HL-60 (cell line): ENCODE measurements around the gene HAVCR2.
A peak's percentile ranks its signal among the peaks of the same experiment; 100 is the strongest.

Source experiments
- DNase-seq, 2 experiments: peaks; one replicate each; pipeline ENCODE4 v3.0.0-alpha.2; 2010 to 2020; ENCODE audit warnings: low read depth in 1 of 2, low spot score in 1 of 2
- H3K27ac ChIP-seq: fragments of 250-450 bp; sonication (Bioruptor Pico); replicated peaks from 2 replicates; pipeline ENCODE4 v1.5.1; 2020; ENCODE audit warnings: mild to moderate bottlenecking, moderate library complexity
- H3K27me3 ChIP-seq: fragments of 250-450 bp; sonication (Bioruptor Pico); 2 replicates; pipeline ENCODE4 v1.5.1; 2021; ENCODE audit warnings: mild to moderate bottlenecking, moderate library complexity; ENCODE audit not compliant: insufficient read depth, poor library complexity, severe bottlenecking
- H3K4me3 ChIP-seq: replicated peaks from 2 replicates; pipeline ENCODE4 v1.5.1; 2011; ENCODE audit warnings: mild to moderate bottlenecking, control low read depth, low read length; ENCODE audit not compliant: insufficient read depth
- GABPA ChIP-seq: IDR thresholded peaks from 2 replicates; pipeline ENCODE4 v1.6.1; 2012; ENCODE audit warnings: low read depth
- POLR2AphosphoS5 ChIP-seq: IDR thresholded peaks from 2 replicates; pipeline ENCODE4 v1.6.1; 2012; ENCODE audit warnings: low read depth
- SPI1 ChIP-seq: IDR thresholded peaks from 2 replicates; pipeline ENCODE4 v1.6.1; 2012; ENCODE audit warnings: low read depth, mild to moderate bottlenecking, borderline replicate concordance
- long read RNA-seq: library from polyadenylated mRNA; unstranded; transcript quantifications from one replicate; pipeline ENCODE4 v2.0.0, GENCODE V29; 2020
- TF ChIP-seq, protein P1 (sequence below): IDR thresholded peaks from 2 replicates; pipeline ENCODE4 v1.6.1; 2012; ENCODE audit warnings: low read depth; ENCODE audit not compliant: insufficient replicate concordance
- TF ChIP-seq, protein P2 (sequence below): IDR thresholded peaks from one replicate; pipeline ENCODE4 v1.5.1; 2011; ENCODE audit warnings: low read length, control low read depth, inconsistent platforms; ENCODE audit not compliant: insufficient read depth

Gene HAVCR2
- long read RNA-seq, partial matches to known transcripts = 0 of 3 reads
- long read RNA-seq, other reads (novel, unspliced or antisense) = 0 of 3 reads

DNA sequence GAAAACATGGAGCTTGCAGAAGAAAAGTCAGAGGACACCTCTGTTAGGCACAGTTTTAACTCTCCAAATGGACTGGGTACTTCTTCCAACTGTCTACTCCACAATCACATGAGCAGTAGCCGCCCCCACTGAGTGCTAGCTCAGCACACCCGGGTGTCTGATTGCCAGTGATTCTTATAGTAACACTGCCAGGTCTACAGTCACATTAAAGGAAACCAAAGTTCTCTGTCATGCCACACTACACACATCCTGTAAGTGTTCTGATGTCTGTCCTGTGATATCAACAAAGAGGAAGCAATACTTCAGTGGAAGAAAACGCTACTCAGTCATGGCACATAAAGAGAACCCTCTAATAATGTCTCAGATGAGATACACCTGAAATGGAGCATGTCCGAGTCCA lies at the start of gene HAVCR2:
HAVCR2 (minus strand) TSS at position 69 of the 400 bp plus-strand sequence; CDS start at position 8, 61 bp downstream.
- TF ChIP-seq SPI1 = no peak
- TF ChIP-seq, protein P1, sequence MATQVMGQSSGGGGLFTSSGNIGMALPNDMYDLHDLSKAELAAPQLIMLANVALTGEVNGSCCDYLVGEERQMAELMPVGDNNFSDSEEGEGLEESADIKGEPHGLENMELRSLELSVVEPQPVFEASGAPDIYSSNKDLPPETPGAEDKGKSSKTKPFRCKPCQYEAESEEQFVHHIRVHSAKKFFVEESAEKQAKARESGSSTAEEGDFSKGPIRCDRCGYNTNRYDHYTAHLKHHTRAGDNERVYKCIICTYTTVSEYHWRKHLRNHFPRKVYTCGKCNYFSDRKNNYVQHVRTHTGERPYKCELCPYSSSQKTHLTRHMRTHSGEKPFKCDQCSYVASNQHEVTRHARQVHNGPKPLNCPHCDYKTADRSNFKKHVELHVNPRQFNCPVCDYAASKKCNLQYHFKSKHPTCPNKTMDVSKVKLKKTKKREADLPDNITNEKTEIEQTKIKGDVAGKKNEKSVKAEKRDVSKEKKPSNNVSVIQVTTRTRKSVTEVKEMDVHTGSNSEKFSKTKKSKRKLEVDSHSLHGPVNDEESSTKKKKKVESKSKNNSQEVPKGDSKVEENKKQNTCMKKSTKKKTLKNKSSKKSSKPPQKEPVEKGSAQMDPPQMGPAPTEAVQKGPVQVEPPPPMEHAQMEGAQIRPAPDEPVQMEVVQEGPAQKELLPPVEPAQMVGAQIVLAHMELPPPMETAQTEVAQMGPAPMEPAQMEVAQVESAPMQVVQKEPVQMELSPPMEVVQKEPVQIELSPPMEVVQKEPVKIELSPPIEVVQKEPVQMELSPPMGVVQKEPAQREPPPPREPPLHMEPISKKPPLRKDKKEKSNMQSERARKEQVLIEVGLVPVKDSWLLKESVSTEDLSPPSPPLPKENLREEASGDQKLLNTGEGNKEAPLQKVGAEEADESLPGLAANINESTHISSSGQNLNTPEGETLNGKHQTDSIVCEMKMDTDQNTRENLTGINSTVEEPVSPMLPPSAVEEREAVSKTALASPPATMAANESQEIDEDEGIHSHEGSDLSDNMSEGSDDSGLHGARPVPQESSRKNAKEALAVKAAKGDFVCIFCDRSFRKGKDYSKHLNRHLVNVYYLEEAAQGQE = no peak
- TF ChIP-seq, protein P2, sequence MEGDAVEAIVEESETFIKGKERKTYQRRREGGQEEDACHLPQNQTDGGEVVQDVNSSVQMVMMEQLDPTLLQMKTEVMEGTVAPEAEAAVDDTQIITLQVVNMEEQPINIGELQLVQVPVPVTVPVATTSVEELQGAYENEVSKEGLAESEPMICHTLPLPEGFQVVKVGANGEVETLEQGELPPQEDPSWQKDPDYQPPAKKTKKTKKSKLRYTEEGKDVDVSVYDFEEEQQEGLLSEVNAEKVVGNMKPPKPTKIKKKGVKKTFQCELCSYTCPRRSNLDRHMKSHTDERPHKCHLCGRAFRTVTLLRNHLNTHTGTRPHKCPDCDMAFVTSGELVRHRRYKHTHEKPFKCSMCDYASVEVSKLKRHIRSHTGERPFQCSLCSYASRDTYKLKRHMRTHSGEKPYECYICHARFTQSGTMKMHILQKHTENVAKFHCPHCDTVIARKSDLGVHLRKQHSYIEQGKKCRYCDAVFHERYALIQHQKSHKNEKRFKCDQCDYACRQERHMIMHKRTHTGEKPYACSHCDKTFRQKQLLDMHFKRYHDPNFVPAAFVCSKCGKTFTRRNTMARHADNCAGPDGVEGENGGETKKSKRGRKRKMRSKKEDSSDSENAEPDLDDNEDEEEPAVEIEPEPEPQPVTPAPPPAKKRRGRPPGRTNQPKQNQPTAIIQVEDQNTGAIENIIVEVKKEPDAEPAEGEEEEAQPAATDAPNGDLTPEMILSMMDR = no peak
- TF ChIP-seq POLR2AphosphoS5 = no peak
- no peak for TF ChIP-seq GABPA
- H3K27me3 ChIP-seq = no peaks in the 10 kb centered on the region
- no peak within 1 kb of the TSS for H3K4me3 ChIP-seq
- H3K27ac ChIP-seq = peak within 1 kb of the TSS; percentile 24
- no peak for DNase-seq

DNA sequence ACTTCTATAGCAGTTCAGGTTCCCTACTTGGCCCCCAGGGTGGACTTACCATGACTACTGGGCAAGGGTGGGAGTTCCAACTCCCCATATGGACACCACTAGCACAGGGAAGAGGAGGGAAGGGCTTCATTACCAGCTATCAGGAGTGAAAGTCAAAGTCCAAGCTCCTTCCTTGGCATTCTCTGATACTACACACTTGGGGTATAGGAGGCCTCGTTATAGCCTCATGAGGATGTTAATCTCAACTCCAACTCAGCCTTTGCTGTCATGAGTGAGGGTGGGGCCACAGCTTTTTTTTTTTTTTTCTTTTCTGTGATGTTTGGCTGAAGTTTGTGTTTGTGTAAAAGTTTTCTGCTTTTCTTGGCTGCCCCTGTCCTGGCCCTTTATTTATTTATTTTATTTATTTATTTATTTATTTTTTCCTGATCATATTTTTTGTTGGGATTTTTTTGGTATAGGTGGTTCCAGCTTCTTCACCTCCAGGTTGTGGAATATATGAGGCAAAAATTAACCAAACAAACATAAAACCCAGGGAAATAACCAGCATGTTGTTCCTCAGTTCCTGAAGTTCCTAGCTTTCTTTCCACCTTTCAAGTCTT lies 48.5 kb upstream of the HAVCR2 start:
- H3K27me3 ChIP-seq = peaks cover 3% of the 10 kb centered on the region
- no peak for TF ChIP-seq GABPA
- TF ChIP-seq, protein P1 = no peak
- TF ChIP-seq SPI1 = no peak
- no peak for DNase-seq
- no peak overlapping the region for H3K4me3 ChIP-seq
- no peak overlapping the region for H3K27ac ChIP-seq

DNA sequence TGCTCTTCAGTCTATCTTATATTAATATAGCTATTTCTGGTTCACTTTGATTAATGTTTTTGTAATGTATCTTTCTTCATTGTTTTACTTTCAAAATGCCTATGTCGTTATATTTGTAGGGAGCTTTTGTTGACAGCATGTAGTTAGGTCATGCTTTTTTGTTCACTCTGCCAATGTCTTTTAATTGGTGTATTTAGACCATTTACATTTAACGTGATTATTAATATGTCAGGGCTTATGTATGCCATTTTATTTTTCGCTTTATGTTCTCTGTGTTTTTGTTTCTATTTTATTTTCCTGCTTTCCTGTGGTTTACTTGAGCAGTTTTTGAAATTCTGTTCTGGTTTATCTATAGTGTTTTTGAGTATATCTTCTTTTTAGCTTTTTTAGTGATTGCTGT lies 46.5 kb upstream of the HAVCR2 start:
- TF ChIP-seq, protein P2 = no peak
- TF ChIP-seq GABPA (no peak), POLR2AphosphoS5 (no peak), SPI1 (no peak)
- TF ChIP-seq, protein P1 = no peak
- DNase-seq = no peak
- Histone ChIP-seq H3K27me3 (peaks cover 3% of the 10 kb centered on the region), H3K4me3 (no peak overlapping the region), H3K27ac (no peak overlapping the region)
